Ovary (tissue), 3 donors: Measurements from ENCODE around the gene ADCK1.

ENCODE experiments used
- EP300 ChIP-seq: sonication (generic); formaldehyde crosslinking; IDR thresholded peaks from one replicate; pipeline ENCODE4 v1.6.1; 2017; ENCODE audit warnings: antibody characterized with exemption
- TF ChIP-seq, protein P1 (sequence below), 3 donors: fragments of 450-650 bp in 2 of 3; fragments of 200-600 bp in 1 of 3; IDR thresholded peaks; one replicate each; pipeline versions ENCODE4 v1.5.1 to v1.8.0; 2016 to 2022; ENCODE audit warnings: antibody characterized with exemption in 3 of 3, mild to moderate bottlenecking in 1 of 3
- donor health status: DM: no; HTN: no; CAD: no.

DNA sequence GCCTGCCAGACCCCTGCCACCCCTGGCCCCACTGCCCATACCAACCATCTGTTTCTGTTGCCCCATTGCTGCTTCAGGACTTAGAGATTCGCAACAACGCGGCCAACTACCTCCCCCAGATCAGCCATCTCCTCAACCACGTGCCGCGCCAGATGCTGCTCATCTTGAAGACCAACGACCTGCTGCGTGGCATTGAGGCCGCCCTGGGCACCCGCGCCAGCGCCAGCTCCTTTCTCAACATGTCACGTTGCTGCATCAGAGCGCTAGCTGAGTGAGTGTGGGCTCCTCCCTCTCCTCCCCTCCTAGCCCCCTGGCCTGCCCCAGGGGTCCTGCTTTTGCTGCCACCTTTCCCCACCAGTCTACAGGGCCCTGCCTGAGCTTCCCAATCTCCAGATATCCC lies 131.5 kb downstream of the ADCK1 start:
- TF ChIP-seq, protein P1, sequence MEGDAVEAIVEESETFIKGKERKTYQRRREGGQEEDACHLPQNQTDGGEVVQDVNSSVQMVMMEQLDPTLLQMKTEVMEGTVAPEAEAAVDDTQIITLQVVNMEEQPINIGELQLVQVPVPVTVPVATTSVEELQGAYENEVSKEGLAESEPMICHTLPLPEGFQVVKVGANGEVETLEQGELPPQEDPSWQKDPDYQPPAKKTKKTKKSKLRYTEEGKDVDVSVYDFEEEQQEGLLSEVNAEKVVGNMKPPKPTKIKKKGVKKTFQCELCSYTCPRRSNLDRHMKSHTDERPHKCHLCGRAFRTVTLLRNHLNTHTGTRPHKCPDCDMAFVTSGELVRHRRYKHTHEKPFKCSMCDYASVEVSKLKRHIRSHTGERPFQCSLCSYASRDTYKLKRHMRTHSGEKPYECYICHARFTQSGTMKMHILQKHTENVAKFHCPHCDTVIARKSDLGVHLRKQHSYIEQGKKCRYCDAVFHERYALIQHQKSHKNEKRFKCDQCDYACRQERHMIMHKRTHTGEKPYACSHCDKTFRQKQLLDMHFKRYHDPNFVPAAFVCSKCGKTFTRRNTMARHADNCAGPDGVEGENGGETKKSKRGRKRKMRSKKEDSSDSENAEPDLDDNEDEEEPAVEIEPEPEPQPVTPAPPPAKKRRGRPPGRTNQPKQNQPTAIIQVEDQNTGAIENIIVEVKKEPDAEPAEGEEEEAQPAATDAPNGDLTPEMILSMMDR (IDR thresholded peaks at IDR 0.05) = no peak
- no peak for TF ChIP-seq EP300
